Smooth muscle cell (in vitro differentiated cells): ENCODE measurements around the gene DGKI. TPM values are rescaled to one million over a fixed set of nuclear protein-coding genes. Genes with fewer than 3 reads are reported as not detected.

Experiments
- DNase-seq: peaks from one replicate; lab custom pipeline; 2025; ENCODE audit not compliant: unreplicated experiment; lab: John Stamatoyannopoulos, UW
- H2AFZ ChIP-seq: fragments of 200-600 bp; sonication (generic); 2 replicates; pipeline ENCODE4 v1.6.0; 2016; ENCODE audit warnings: antibody characterized with exemption, low read depth, mild to moderate bottlenecking
- H3F3A ChIP-seq: fragments of 200-600 bp; sonication (generic); 2 replicates; pipeline ENCODE4 v1.6.0; 2017; ENCODE audit warnings: antibody characterized with exemption, low read depth
- H3K27ac ChIP-seq: fragments of 200-600 bp; sonication (generic); 2 replicates; pipeline ENCODE4 v1.5.1; 2016; ENCODE audit warnings: low read depth, mild to moderate bottlenecking
- H3K27me3 ChIP-seq: fragments of 200-600 bp; sonication (generic); 2 replicates; pipeline ENCODE4 v1.6.1; 2016; ENCODE audit warnings: low read depth, mild to moderate bottlenecking
- H3K36me3 ChIP-seq: fragments of 200-600 bp; sonication (generic); 2 replicates; pipeline ENCODE4 v1.5.1; 2016; ENCODE audit warnings: low read depth
- H3K4me1 ChIP-seq: fragments of 200-600 bp; sonication (generic); 2 replicates; pipeline ENCODE4 v1.5.1; 2016; ENCODE audit warnings: low read depth
- H3K4me2 ChIP-seq: fragments of 200-600 bp; sonication (generic); 2 replicates; pipeline ENCODE4 v1.6.0; 2016; ENCODE audit warnings: mild to moderate bottlenecking
- H3K4me3 ChIP-seq: fragments of 200-600 bp; sonication (generic); 2 replicates; pipeline ENCODE4 v1.5.1; 2016; ENCODE audit warnings: mild to moderate bottlenecking
- H3K79me2 ChIP-seq: fragments of 200-600 bp; sonication (generic); 2 replicates; pipeline ENCODE4 v1.6.0; 2016; ENCODE audit warnings: low read depth, mild to moderate bottlenecking
- H3K9ac ChIP-seq: fragments of 200-600 bp; sonication (generic); 2 replicates; pipeline ENCODE4 v1.6.0; 2016; ENCODE audit warnings: low read depth
- H3K9me3 ChIP-seq: fragments of 200-600 bp; sonication (generic); replicated peaks from 2 replicates; pipeline ENCODE4 v1.5.1; 2016; ENCODE audit warnings: low read depth
- H4K20me1 ChIP-seq: fragments of 200-600 bp; sonication (generic); 2 replicates; pipeline ENCODE4 v1.6.0; 2016; ENCODE audit warnings: low read depth
- WGBS: methylation state at CpG from one replicate; pipeline ENCODE4 v1.1.7; 2016; ENCODE audit warnings: low lambda C conversion rate; 5-methylcytosine and 5-hydroxymethylcytosine counted together
- polyA plus RNA-seq: library from polyadenylated mRNA; unstranded; fragments of >200 nt; fragmentation: Nextera tagmentation; extraction: Ambion mirVana; gene quantifications from 2 replicates; pipeline ENCODE4 v1.2.1, GENCODE V29; 2016
- total RNA-seq: library from RNA; depleted of rRNA; stranded (reverse); fragments of >200 nt; gene quantifications from 2 replicates; pipeline ENCODE4 v1.2.3, GENCODE V29; 2014
- TF ChIP-seq, protein P1 (sequence below): fragments of 200-600 bp; sonication (generic); IDR thresholded peaks from 2 replicates; pipeline ENCODE4 v1.5.1; 2017; ENCODE audit warnings: borderline replicate concordance, mild to moderate bottlenecking, antibody characterized with exemption; ENCODE audit not compliant: insufficient read depth, poor library complexity, severe bottlenecking

DGKI gene
- total and polyA plus RNA-seq, 2 experiments from 2014 or later = 2.5 to 6.2 TPM

DNA sequence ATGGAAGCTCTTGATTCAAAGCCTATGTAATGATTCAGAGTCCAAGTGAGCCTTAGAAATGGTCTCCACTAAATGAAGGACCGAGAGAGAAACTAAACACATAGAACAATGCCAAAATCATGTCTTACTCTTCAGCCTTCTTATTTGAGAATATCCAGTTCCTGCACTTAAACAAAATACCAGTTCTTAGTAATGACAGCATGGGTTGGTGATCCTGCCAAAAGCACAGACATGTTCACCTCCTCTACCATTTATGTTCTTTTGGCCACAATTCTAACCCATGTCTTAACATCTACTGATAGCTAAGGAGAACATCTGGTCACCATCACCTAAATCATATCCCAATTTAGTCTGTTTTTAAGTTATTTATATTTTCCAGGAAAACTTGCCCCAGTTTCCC is 263.6 kb downstream of the DGKI start:
- H3K9ac ChIP-seq = no peak overlapping the region
- no peaks in the 10 kb centered on the region for H3K79me2 ChIP-seq
- H3K36me3 ChIP-seq = no peaks in the 10 kb centered on the region
- H3K4me3 ChIP-seq = no peak overlapping the region
- no peaks in the 10 kb centered on the region for H4K20me1 ChIP-seq
- no peaks in the 10 kb centered on the region for H3K27me3 ChIP-seq
- DNase-seq = no peak
- peaks cover 18% of the 10 kb centered on the region for H3K4me1 ChIP-seq
- no peaks in the 10 kb centered on the region for H3K9me3 ChIP-seq
- peaks cover 4% of the 10 kb centered on the region for H3F3A ChIP-seq
- WGBS = 96% methylated on average over 1 of the region's 1 CpG
- TF ChIP-seq, protein P1, sequence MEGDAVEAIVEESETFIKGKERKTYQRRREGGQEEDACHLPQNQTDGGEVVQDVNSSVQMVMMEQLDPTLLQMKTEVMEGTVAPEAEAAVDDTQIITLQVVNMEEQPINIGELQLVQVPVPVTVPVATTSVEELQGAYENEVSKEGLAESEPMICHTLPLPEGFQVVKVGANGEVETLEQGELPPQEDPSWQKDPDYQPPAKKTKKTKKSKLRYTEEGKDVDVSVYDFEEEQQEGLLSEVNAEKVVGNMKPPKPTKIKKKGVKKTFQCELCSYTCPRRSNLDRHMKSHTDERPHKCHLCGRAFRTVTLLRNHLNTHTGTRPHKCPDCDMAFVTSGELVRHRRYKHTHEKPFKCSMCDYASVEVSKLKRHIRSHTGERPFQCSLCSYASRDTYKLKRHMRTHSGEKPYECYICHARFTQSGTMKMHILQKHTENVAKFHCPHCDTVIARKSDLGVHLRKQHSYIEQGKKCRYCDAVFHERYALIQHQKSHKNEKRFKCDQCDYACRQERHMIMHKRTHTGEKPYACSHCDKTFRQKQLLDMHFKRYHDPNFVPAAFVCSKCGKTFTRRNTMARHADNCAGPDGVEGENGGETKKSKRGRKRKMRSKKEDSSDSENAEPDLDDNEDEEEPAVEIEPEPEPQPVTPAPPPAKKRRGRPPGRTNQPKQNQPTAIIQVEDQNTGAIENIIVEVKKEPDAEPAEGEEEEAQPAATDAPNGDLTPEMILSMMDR = no peak
- H2AFZ ChIP-seq = no peak overlapping the region
- no peak overlapping the region for H3K4me2 ChIP-seq
- no peak overlapping the region for H3K27ac ChIP-seq

DNA sequence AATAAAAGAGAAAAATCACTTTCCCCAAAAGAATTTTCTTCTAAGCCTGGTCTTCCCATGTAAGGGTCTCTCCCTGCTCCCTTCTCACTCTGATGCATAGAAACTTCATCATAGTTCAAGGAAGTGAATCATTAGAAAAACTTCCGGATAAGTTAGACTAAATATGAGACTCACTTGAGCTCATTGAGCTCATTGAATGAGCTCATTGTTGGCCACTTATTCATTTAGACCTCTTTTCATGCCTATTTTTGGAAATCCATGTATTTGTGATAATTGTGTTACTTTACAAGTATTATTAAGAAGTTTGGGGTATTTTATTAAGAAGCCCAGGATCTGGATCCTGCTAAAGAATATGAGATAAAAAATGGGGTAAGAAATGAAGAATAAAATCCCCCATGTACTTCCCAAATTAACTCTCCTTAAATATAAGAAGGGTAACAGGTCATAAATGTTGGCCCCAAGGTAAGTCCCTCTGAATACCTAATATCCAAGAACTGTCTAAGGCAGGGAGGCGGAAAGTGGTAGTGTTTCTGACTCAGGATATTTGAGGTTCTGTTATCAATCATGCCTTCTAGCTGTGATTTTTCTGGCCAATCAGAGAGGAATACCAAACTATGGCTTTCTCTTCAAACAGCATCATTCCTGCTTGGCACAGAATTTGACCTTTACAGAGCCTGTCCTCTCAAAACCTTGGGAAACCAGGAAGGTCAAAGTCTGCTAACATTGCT is 266.7 kb downstream of the DGKI start:
- Histone ChIP-seq H2AFZ (peak overlapping the region; percentile 20), H3K4me2 (peak overlapping the region; percentile 78)

DNA sequence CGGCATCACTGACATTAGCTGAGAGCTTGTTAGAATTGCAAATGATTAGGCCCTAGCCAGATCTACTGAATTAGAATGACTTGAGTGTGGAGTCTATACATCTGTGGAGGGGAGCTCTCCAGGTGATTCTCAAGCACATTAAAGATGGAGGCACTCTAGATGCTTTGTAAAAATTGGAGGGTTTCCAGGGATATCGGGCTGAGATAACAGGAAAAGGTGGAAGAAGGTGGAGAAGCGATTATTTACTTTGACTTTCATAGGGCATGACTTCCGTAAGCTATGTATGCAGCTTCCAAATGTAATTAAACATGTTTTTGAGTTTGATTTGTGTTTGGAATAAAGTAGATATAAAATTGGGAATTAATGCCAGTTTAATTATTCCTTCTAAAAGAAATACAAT is 268.2 kb downstream of the DGKI start:
- peak overlapping the region; percentile 92 for H3K27ac ChIP-seq
- H3K36me3 ChIP-seq = no peaks in the 10 kb centered on the region
- H3K9ac ChIP-seq = no peak overlapping the region
- no peaks in the 10 kb centered on the region for H3K9me3 ChIP-seq
- no peaks in the 10 kb centered on the region for H3K27me3 ChIP-seq
- DNase-seq = no peak
- TF ChIP-seq, protein P1 = no peak
- H3K79me2 ChIP-seq = no peaks in the 10 kb centered on the region
- 94% methylated on average over 4 of the region's 4 CpGs for WGBS
- H2AFZ ChIP-seq = no peak overlapping the region
- H4K20me1 ChIP-seq = no peaks in the 10 kb centered on the region
- peak overlapping the region; percentile 78 for H3K4me2 ChIP-seq
- H3K4me3 ChIP-seq = no peak overlapping the region
- peaks cover 15% of the 10 kb centered on the region for H3K4me1 ChIP-seq
- peaks cover 4% of the 10 kb centered on the region for H3F3A ChIP-seq

More for the DNA sequence above, 266.7 kb downstream of the DGKI start:
- WGBS = 33% methylated on average over 2 of the region's 2 CpGs
- Histone ChIP-seq H3F3A (peaks cover 4% of the 10 kb centered on the region), H3K4me3 (no peak overlapping the region), H3K4me1 (peaks cover 16% of the 10 kb centered on the region), H3K79me2 (no peaks in the 10 kb centered on the region), H3K27ac (peak overlapping the region; percentile 92), H3K9me3 (no peaks in the 10 kb centered on the region), H3K9ac (peak overlapping the region; percentile 70), H3K36me3 (no peaks in the 10 kb centered on the region), H3K27me3 (no peaks in the 10 kb centered on the region), H4K20me1 (no peaks in the 10 kb centered on the region)
- no peak for DNase-seq
- TF ChIP-seq, protein P1 = no peak

DNA sequence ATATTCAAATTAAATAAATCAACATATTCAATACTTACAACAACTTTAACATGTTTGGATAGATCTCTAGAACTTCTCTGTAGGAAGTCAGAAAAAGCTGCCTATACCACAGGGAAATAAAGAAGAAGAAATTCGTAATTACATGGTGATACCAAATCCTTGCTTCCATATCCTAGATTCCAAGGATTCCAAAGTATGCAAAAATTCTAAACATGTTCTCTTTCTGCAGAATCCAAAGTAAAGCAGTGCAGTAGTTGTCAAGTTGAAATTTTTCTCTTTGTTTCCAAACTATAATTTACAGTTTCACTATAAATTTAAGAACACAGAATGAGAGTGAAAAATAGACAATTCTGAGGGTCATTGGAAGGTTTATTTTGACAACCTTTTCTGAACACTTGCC is 269.6 kb downstream of the DGKI start:
- Histone ChIP-seq H3K4me1 (peaks cover 15% of the 10 kb centered on the region), H3K9me3 (no peaks in the 10 kb centered on the region), H4K20me1 (no peaks in the 10 kb centered on the region), H3K9ac (no peak overlapping the region), H3K36me3 (no peaks in the 10 kb centered on the region), H3K4me3 (no peak overlapping the region), H3K4me2 (no peak overlapping the region), H2AFZ (no peak overlapping the region), H3K79me2 (no peaks in the 10 kb centered on the region), H3F3A (peaks cover 4% of the 10 kb centered on the region), H3K27ac (no peak overlapping the region), H3K27me3 (no peaks in the 10 kb centered on the region)
- TF ChIP-seq, protein P1 = no peak
- WGBS = 67% methylated on average over 1 of the region's 1 CpG
- DNase-seq = no peak
